Stromal cell of bone marrow (primary cell): Measurements from ENCODE around the gene GRIN1.
"Not testable (repeated sequence)": the region's sequence is repeated elsewhere in the genome, so short reads cannot be mapped to it uniquely, and the experiment has no call there.

Experiments used
- DNase-seq: peaks from one replicate; pipeline ENCODE4 v3.0.0-alpha.2; 2012; ENCODE audit warnings: low read depth

The GRIN1 gene

DNA sequence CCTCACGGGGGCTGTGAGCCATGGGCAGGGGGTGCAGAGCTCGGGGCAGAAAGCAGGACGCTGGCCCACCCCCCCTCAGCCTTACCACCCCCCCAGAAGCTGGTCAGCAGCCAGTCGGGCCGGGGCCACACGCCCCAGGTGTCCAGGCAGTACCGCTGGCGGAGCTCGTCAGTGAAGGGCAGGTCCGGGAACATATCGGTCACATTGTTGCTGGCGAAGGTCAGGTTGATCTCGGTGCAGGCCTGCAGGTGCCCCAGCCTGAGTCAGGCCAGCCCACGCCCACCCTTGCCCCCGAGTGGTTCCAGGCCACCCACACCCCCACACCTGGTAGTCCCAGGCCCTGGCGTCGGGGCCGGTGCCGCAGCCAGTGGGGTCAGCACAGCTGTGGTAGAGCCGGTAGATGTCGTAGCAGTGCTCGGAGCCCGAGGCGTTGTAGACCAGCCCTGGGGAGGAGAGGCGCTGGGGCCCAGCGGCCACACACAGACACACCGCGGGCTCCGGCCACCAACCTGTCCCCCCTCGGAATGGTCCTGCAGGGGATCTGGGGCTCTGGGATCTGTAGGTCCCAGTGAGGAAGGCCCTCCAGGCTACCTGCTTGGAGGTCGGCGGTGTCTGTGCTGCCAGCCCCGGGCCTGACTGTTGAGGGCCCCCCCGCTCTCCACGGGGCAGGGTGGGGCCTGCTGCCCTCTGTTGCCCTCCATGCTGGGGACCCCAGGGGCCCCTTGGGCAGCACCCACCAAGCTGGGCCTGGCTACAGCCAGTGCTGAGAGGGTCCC, 27.0 kb upstream of the GRIN1 start:
- DNase-seq: no peak

DNA sequence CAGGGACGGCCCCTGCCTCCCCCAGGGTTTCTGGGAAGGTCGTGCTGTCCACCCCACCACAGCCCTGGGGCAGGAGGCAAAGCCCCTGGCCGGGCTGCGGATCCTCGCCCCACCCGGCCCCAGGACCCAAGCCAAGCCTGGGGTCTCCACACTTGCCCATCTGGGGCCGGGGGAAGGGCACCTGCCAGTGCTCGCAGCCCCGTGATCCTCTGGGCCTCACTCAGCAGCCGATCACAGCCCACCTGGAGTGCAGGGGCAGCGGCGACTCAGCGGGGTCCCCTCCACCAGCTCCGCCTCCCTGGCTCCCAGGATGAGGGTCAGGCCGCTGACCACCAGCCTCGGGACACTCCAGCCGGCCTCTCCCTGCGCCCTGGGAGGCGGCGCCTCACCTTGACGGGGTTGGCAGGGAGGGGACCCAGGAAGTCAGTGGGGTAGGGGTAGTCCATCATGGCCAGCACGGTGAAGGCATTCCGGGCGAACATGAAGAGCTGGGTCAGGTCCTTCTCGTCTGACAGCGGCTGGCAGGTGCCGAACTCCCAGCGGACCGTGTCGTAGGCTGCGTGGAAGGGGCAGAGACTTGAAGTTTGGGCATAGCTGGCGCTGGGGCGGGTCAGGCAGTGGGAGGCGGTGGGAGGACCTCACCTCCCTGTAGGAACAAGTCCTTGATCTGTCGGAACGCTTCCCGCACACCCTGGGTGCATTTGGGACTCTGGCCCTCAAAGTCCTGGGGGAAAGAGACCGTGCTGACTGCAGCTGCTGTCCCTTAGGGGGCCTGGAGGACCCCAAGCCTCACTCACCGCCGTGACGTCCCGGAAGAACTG, 26.2 kb upstream of the GRIN1 start:
- no peak for DNase-seq

DNA sequence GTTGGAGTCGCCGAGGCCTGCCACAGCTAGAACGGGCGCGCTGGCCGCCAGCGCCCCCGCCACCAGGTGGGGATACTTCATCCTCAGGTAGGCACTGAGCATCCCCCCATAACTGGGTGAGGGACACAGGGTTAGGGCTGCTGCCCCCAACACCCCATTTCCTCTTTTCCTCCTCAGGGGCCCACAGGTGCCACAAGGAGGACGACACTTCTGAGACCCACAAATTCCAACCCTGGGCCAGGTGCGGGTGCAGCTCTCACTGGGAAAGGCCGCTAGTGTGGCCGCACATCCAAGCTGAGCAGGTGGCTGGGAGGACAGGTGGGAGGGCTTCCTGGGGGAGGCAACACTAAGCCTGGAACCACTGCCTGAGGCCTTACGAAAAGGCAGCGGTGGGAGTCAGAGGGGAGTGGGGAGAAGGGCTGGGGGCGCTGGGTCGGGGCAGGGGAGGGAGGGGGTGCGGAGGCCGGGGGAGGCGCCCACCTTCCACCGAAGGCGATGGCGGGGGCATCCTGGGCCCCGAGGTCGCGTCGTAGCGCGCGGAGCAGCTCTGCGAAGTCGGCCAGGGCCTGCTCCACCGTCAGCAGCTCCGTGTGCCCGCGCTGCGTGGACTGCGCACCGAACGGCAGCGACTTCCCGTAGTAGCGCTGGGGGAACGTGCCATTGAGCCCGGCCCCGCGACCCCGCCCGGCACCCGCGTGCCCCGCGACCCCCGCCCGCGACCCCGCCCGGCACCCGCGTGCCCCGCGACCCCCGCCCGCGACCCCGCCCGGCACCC, 25.4 kb upstream of the GRIN1 start:
- DNase-seq: no peak

DNA sequence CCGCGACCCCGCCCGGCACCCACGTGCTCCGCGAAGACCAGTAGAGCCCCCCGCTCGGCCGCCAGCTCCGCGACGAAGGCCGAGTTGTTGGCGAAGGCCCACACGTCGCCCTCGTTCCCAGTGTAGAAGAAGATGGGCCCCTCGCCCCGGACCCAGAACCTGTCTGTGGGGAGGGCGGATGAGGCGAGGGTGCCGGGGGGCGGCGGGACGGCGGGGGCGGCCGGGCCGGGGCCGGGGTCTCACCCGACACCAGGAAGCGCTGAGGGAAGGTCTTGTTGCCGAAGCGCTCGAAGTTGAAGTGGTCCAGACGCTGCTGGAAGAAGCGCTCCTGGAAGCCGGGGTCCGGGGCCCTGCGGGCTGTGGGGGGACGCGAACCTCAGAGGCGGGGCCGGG, 24.7 kb upstream of the GRIN1 start:
- DNase-seq: no peak

DNA sequence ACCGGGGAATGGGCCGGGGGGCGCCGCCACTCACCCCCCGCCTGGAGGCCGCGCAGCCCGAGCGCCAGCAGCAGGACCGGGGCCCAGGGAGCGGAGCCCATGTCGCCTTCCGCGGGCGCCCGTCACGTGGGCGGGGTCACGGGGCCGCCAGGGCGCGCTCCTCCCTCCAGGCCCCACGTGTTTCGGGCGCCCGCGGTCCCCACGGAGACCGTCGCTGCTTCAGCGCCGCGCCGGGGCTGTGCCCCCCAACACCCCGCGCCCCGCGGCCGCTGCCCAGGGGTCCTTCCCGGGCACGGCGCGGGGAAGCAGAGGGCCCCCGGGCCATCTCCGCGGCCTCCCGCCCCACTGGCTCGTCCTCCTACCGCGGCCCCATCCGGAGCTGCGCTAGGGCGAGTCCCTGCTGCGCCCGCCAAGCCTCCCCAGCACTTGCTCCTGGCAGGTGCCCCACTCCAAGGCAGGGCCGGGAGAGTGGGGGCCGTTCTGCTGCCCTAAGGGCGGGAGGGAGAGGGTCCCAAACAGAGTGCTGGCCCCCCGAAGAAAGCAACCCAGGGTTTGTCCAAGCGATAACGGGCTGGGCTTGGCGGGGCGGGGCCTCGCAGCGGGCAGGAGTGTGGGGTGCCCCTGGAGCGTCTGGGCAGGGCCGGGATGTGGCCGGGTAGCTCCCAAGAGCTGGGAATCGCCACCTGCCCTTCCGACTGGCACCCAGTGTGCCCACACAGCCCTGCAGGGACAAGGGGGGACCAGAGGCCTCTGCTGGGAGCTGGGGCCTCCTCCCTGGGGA, 24.2 kb upstream of the GRIN1 start, which contains the start of gene DPP7:
TSS of gene DPP7 (minus strand) at position 121 of the 781 bp plus-strand sequence. CDS start at position 101, 20 bp downstream.
- DNase-seq: peak; percentile 33

DNA sequence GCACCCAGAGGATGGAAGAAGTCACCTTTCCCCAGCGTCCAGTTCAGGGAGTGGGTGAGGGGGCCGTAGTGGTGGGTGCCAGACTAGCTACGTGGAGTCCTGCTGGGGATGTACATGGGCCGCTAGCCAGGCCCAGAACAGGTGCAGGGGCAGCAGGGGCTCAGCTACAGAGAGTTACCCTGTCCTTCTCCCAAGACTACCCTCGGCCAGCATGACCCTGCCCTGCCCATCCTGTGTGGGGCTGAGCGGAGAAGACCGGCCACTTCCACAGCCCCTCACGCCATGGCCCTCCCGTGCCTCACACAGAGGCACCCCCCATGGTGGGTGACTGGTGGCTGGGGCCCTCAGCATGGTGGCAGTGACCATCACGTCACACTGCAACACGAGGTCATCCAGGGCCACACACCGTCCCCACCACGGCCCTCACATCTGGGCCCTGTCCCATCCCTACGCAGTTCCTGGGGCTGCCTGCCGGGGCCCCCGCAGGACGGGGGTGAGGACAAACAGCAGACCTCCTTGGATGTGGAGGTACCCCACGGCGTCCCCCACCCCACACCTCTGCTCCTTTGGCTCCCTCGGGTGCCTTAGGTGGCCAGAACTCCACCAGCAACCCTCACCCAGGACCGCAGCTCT, 23.4 kb upstream of the GRIN1 start:
- DNase-seq: no peak

DNA sequence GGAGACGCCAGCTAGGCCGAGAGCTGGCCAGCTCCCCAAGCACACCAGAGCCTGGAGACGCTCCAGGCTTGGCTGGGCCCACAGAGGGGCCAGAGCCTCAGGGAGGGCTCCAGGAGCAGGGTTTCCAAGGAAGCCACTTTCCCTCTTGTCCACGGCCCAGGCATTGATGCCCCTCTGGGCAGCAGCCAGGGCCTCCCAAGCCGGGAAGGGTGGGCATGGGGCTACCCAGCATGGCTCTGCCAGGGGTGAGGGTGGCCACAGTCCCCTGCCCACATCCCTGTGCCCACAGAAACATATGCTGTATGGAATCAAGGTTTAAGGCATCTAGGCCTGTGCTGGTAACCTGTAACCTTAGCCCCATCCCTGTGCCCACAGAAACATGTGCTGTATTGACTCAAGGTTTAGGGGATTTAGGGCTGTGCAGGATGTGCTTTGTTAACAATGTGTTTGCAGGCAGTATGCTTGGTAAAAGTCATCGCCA, 22.9 kb upstream of the GRIN1 start:
- no peak for DNase-seq

DNA sequence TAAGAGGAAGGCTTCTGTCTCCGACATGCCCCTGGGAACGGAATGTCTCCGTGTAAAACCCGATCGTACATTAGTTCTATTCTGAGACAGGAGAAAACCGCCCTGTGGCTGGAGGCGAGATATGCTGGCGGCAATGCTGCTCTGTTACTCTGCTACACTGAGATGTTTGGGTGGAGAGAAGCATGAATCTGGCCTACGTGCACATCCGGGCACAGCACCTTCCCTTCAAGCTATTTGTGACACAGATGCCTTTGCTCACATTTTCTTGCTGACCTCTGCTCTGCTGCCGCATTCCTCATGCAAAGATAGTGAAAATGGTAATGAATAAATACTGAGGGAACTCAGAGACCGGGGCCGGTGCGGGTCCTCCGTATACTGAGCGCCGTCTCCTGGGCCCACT, 22.2 kb upstream of the GRIN1 start:
- DNase-seq: no peak

DNA sequence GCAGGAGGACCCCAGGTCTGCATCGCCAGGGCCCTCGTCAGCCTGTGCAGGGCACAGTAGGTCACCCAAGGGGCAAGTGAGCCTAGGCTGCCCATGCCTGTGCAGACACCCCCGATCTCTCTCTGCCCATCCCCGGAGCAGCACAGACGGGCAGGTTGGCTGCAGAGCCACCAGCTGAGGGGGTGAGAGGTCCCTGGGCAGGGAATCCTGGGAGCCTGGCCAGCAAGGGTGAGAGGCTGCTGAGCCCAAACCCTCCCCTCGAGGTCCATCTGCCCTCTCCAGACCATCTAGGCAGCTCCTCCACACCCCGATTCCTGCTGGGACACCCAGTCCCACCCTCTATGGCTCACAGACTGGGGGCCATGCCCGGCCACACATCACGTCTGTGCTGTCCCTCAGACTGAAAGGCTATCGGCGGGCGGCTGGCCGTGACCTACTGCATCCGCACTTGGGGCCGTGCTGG, 21.7 kb upstream of the GRIN1 start:
- DNase-seq: no peak

DNA sequence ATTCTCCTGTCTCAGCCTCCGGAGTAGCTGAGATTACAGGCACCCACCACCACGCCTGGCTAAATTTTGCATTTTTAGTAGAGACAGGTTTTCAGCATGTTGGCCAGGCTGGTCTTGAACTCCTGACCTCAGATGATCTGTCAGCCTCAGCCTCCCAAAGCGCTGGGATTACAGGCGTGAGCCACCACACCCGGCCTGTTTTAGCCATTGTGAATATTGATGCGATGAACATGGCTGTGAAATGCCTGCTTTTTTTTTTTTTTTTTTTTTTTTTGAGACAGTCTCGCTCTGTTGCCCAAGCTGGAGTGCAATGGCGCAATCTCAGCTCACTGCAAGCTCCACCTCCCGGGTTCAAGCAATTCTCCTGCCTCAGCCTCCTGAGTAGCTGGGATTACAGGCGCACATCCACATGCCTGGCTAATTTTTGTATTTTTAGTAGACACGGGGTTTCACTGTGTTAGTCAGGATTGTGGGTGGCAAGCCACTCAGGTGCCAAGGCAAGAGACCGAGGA, 20.8 kb upstream of the GRIN1 start:
- not testable (repeated sequence) for DNase-seq

DNA sequence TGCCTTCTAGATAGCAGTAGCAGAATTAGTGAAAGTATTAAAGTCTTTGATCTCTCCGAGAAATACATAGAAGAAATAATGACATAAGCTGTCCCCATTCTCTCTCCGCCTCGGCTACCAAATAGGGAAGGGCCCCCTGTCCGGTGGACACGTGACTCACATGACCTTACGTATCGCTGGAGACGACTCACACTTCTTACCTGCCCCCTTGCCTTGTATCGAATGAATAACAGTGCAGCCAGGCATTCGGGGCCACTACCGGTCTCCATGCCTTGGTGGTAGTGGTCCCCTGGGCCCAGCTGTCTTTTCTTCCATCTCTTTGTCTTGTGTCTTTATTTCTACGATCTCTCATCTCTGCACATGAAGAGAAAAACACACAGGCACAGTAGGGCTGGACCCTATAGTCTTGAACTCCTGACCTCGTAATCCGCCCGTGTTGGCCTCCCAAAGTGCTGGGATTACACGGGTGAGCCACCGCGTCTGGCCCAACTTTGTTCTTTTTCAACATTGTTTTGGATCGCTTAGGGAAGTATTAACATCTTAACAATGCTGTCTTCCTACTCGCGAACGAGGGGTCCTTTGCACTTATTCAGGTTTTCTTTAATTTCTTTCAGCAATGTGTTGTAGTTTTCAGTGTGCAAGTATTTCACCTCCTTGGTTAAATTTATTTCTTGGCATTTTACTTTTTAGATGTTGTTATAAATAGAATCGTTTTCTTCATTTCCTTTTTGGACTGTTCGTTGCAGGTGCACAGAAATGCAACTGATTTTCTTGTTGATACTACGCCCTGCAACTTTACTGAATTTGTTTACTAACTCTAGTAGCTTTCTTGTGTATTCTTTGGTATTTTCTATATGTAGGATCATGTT, 16.8 kb upstream of the GRIN1 start:
- DNase-seq: not testable (repeated sequence)

DNA sequence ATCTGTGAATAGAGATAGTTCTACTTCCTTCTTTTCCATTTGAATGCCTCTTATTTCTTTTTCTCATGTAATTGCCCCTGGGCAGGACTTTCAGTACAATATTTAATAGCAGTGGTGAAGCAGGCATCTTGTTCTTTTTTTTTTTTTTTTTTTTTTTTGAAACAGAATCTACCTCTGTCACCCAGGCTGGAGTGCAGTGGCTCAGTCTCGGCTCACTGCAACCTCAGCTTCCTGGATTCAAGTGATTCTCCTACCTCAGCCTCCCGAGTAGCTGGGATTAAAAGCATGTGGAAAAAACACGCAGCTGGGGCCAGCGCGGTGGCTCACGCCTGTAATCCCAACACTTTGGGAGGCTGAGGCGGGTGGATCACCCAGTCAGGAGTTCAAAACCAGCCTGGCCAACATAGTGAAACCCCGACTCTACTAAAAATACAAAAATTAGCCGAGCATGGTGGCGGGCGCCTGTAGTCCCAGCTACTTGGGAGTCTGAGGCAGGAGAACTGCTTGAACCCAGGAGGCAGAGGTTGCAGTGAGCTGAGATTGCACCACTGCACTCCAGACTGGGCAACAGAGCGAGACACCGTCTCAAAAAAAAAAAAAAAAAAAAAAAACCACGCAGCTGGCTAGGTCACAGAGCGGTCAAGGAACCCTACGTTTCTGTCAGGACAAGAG, 16.0 kb upstream of the GRIN1 start:
- not testable (repeated sequence) for DNase-seq

DNA sequence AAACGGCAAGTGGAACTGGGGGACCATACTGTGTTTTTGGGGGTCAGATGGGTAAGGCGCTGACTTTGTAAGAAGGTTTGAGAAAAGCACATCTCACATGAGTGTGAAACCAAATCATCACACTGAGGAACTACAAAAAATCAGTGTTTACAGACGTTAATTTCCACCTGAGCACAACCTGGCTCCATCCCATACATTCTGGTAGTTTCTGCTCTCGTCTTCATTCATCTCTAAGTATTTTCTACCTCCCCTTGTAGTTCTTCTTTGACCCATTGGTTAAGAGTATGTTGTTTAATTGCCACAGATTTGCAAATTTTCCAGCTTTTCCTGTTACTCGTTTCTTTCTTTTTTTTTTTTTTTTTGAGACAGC, 15.5 kb upstream of the GRIN1 start:
- DNase-seq: no peak

DNA sequence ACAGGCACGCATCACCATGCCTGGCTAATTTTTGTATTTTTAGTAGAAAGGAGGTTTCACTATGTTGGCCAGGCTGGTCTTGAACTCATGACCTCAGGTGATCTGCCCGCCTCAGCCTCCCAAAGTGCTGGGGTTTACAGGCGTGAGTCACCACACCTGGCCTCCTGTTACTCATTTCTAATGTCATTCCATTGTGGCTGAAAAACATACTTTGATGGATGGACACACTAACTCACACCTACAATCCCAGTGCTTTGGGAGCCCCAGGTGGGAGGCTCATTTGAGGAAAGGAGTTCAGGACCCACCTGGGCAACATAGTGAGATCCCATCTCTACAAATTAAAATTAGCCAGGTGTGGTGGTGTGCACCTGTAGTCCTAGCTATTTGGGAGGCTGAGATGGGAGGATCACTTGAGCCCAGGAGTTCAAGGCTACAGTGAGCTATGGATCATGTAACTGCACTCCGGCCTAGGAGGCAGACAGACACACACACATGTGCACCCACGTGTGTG, 14.9 kb upstream of the GRIN1 start:
- not testable (repeated sequence) for DNase-seq

DNA sequence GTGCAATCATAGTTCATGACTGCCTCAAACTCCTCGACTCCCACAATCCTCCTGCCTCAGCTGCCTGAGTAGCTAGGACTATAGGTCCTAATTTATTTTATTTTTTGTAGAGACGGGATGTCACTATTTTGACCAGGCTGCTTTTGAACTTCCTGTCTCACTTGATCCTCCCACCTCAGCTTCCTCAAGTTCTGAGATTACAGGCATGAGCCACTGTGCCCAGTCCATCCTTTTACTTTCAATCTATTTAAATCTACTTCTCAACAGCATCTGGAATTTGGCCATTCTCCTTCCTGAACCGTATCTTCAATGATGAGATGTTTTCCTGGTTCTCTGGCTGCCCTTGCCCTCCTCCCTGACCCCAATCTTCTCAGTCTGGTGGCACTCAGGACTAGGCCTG, 12.2 kb upstream of the GRIN1 start:
- no peak for DNase-seq

DNA sequence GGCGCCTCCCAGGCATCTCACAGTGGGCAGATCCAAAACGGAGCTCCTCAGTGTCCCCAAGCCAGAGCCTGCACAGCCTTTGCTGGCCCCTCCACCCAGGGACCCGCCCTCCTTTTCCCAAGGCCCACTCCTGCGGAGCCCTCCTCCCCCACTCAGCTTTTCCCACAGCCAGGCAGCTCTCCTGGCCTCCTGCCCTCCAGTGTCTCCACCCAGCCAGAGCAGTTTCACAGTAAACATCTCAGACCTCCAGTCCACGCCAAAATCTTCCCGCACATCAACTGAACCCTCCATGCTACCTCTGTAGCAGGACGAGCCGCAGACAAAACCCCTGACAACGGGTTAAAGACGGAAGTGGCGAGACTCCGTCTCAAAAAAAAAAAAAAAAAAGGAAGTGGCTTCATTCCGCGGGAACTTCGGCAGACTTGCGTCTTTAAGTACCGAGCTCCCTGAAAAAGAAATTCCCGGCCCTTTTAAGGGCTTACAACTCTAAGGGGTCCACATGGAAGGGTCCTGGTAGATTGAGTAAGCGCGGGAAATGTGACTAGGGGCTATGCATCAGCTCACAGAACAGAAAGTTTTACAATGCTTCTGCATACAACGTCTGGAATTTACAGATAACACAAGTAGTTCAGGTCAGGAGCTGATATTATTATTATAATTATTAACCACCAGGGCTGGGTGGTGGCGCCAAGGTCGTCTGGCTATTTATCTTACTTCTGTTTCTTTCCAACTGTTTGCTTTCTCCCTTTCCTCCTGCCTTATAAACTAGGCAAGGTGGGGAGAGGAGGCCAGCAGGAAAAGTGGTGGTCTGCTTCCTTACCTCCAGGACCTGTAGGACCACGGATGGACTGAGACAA, 11.4 kb upstream of the GRIN1 start:
- no peak for DNase-seq

DNA sequence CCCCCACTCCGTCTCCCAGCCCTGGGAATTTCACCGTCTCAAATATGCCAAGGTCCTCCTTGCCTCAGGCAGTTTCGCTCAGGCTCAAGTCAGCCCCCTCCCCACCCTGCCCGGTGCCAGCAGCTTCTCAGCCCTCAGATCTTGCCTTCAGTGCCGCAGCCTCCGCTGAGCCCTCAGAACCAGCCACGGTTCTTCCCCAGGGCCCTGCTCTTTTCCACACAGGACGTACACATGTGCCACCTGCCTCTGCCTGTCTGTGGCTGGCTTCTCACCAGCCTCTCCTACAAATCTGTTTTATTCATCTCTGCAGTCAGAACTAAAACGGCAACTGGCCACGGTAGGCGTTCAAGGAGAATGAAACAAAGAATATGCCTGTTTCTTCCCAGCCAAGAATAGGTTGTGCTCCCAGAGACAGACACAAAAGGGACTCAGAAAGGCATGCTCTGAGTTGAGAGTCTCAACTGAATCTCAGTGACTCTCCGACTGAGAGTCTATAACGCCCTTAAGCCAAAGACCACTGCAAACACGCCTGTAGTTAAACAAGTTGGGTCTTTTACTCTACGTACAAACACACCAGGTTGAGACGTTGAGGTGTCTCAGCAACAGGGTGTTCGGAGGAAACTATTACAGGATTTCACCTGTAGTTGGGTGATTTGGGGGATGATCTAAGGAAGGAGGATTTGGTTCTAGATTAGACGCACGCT, 10.6 kb upstream of the GRIN1 start:
- DNase-seq: no peak
